ENCODE measurements around the gene GEMIN5. TPM values are rescaled to one million over a fixed set of nuclear protein-coding genes. Genes with fewer than 3 reads are reported as not detected.

Gene GEMIN5
- total RNA-seq, 6 experiments from 2014 or later = 5.7 to 11.3 (median 7.5) TPM

DNA sequence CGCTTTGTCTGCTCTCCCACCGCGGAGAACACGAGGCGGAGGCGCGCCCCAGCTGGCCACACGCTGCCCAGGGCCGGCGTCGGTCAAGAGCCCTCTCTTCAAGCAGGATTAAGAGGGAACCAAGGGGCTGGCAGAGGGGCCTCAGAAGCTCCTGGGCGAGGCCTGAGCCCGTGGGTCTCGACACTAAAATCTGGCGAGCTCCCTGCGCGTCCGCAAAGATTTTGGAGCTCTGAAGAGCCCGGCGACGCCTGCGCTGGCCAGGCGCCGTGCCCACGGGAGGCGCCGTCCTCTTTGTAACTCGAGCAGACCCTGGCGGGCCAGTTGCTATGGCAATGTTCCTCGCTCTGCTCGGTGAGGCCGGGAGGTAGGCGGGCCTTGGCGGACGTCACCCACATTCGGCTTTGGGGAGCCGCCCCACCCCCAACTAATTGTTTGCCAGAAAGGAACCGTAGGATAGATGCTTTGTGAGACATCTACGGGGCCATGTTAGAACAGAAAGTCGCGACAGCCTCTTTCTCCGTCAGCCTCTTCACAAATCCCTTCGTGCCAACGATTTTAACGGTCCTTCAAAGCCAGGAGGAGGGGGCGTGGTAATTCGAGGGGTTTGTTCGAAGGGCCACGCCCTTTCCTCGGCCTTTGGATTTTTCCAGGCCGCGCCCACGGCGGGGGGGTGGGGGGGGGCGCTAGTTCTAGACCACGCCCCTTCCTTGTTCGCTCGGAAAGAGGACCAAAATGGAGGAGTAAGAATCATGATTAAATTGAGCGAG lies 80.3 kb downstream of the GEMIN5 start:
- ATAC-seq = peak; percentile 81 to 88 (median 85)
- H3K27ac ChIP-seq = peak overlapping the region; percentile 96 to 97 (median 97)
- peak overlapping the region; percentile 64 to 85 (median 80) for H3K4me3 ChIP-seq
- peak; percentile 96 to 98 (median 97) for DNase-seq
- H3K9me3 ChIP-seq = no peaks in the 10 kb centered on the region
- WGBS (ENCODE audit: insufficient coverage, low coverage, low lambda C conversion rate, missing lambda C conversion rate) = 0% methylated on average over 13 of the region's 59 CpGs
- intact Hi-C loops (cut with DNase I) = loop anchor here in 1 of 2 donors (10.0 kb wide), 1 partner anchor 77 kb away; the partner anchor contains the start of gene GEMIN5
- TF ChIP-seq, protein P1, sequence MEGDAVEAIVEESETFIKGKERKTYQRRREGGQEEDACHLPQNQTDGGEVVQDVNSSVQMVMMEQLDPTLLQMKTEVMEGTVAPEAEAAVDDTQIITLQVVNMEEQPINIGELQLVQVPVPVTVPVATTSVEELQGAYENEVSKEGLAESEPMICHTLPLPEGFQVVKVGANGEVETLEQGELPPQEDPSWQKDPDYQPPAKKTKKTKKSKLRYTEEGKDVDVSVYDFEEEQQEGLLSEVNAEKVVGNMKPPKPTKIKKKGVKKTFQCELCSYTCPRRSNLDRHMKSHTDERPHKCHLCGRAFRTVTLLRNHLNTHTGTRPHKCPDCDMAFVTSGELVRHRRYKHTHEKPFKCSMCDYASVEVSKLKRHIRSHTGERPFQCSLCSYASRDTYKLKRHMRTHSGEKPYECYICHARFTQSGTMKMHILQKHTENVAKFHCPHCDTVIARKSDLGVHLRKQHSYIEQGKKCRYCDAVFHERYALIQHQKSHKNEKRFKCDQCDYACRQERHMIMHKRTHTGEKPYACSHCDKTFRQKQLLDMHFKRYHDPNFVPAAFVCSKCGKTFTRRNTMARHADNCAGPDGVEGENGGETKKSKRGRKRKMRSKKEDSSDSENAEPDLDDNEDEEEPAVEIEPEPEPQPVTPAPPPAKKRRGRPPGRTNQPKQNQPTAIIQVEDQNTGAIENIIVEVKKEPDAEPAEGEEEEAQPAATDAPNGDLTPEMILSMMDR (IDR thresholded peaks at IDR 0.05) = peak in 2 of 4 donors; percentile 23 to 28
- TF ChIP-seq POLR2A (IDR thresholded peaks at IDR 0.05) = peak; percentile 74
- peaks cover 0 to 35% (median 7%) of the 10 kb centered on the region in 4 donors for H3K4me1 ChIP-seq
- no peaks in the 10 kb centered on the region for H3K36me3 ChIP-seq
- no peaks in the 10 kb centered on the region for H3K27me3 ChIP-seq

DNA sequence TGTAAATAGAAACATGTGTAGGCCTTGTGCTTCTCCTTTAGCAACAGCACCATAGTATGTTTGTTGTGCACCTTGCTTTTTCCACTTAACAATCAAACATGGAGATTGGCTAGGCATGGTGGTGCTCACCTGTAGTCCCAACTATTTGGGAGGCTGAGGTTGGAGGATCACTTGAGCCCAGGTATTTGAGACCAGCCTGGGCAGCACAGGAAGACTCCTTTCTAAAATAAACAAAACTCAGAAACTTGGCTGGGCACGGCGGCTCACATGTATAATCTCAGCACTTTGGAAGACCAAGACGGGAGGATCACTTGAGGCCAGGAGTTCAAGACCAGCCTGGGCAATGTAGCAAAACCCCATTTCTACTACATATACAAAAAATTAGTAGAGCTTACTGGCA lies 86.7 kb downstream of the GEMIN5 start:
- Histone ChIP-seq H3K4me3 (no peak overlapping the region), H3K27ac (peak overlapping the region in 2 of 3 donors; percentile 77 to 81), H3K9me3 (no peaks in the 10 kb centered on the region), H3K36me3 (no peaks in the 10 kb centered on the region), H3K4me1 (peaks cover 0 to 12% (median 4%) of the 10 kb centered on the region in 4 donors), H3K27me3 (no peaks in the 10 kb centered on the region)
- intact Hi-C loops (cut with DNase I) = loop anchor here in 1 of 2 donors (10.0 kb wide), 1 partner anchor 83 kb away; the partner anchor contains the start of gene GEMIN5
- TF ChIP-seq, protein P1 (IDR thresholded peaks at IDR 0.05) = no peak
- TF ChIP-seq POLR2A (IDR thresholded peaks at IDR 0.05) = no peak
- no peak for DNase-seq
- WGBS (ENCODE audit: insufficient coverage, low coverage, low lambda C conversion rate, missing lambda C conversion rate) = 77% methylated on average over 3 of the region's 3 CpGs
- no peak for ATAC-seq

DNA sequence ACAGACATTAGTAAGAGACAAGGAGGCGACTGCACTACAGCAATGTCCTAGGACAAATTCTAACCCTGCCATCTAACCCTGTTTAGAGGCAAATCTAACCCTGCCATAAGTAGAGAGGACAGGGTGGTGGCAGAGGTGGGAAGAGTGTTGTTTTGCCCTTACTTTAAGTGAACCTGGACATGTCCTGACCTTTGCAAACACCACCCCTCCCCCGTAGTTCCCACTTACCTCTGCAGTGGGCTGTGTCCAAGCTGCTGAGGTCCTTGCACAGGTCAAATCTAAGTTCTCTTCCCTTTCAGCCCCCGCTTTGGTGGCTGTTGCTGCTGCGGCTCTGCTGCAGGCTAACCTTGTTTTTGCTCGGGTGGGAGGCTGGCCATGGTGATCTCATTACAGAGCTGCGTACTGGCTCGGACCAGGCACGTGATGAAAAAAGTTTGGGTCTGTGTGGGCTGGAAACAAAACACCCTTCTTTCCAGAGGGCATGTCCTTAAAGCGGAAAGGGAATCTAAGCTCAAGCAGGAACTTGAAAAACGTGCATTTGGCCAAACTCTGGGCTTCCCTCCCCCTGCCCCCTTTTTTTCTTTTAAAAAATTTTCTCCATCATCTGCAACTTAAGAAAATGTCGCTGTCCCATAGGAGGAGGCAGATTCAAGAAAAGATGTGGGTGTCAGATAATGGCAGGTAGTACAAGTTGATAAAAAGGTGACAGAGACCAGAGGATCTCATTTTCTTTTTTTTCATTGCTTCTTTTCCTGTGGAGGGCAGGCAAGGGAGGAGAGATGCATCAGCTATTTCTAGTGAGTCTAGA lies 87.6 kb downstream of the GEMIN5 start, which contains the start of gene FAXDC2:
Gene FAXDC2, minus strand, starts transcription at position 349 of the 808 bp plus-strand sequence. CDS start 12,425 bp downstream, outside the sequence.
- peak within 1 kb of the TSS; percentile 75 to 81 (median 77) for H3K27ac ChIP-seq
- ATAC-seq (peak; percentile 93 to 98 (median 96)), DNase-seq (peak; percentile 62 to 84 (median 82))
- peak within 1 kb of the TSS; percentile 39 to 57 (median 51) for H3K4me3 ChIP-seq
- H3K27me3 ChIP-seq = no peaks in the 10 kb centered on the region
- 7% methylated on average over 10 of the region's 11 CpGs for WGBS (ENCODE audit: insufficient coverage, low coverage, low lambda C conversion rate, missing lambda C conversion rate)
- no peaks in the 10 kb centered on the region for H3K9me3 ChIP-seq
- H3K36me3 ChIP-seq = no peaks in the 10 kb centered on the region
- peaks cover 0 to 12% (median 4%) of the 10 kb centered on the region in 4 donors for H3K4me1 ChIP-seq
- intact Hi-C loops (cut with DNase I) = loop anchor here in 1 of 2 donors (10.0 kb wide), 1 partner anchor 84 kb away; the partner anchor contains the start of gene GEMIN5
- TF ChIP-seq, protein P1 (IDR thresholded peaks at IDR 0.05) = no peak
- TF ChIP-seq POLR2A (IDR thresholded peaks at IDR 0.05) = no peak

DNA sequence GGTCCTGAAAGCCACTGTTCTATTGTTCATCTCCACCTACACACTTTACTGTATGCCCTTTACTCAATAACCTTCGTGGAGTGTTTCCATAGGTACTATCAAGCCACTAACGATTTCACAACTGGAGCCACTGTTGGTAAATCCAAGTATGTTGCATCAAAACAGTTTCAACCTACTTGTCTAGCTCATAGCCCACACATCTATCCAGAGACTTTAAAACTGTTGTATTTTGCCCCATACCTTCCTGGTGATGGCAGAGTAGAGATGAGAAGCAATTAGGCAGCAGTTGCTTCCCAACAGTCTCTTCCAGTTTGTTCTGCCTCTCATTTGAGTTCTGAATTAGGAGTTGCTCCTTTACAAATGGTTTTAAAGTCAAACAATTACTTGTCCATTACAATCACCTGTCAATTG lies 88.2 kb downstream of the GEMIN5 start:
- peak overlapping the region; percentile 39 to 57 (median 51) for H3K4me3 ChIP-seq
- ATAC-seq (peak; percentile 56 to 74 (median 70)), DNase-seq (no peak)
- H3K36me3 ChIP-seq = no peaks in the 10 kb centered on the region
- 0% methylated on average over 2 of the region's 2 CpGs for WGBS (ENCODE audit: insufficient coverage, low coverage, low lambda C conversion rate, missing lambda C conversion rate)
- no peaks in the 10 kb centered on the region for H3K27me3 ChIP-seq
- intact Hi-C loops (cut with DNase I) = loop anchor here in 1 of 2 donors (10.0 kb wide), 1 partner anchor 85 kb away; the partner anchor contains the start of gene GEMIN5
- peak overlapping the region; percentile 75 to 81 (median 77) for H3K27ac ChIP-seq
- H3K9me3 ChIP-seq = no peaks in the 10 kb centered on the region
- peaks cover 0 to 12% (median 4%) of the 10 kb centered on the region in 4 donors for H3K4me1 ChIP-seq
- TF ChIP-seq POLR2A (IDR thresholded peaks at IDR 0.05) = no peak
- TF ChIP-seq, protein P1 (IDR thresholded peaks at IDR 0.05) = no peak

Measured in right lobe of liver (tissue), 6 donors.